Natural killer cell treated with Interleukin-12 subunit alpha and Interleukin-12 subunit beta and Interleukin-15 and Interleukin-18, amount 100 ng/mL, for 72 hours (primary cell): ENCODE results near the gene VSTM2L. TPM values are rescaled to one million over a fixed set of nuclear protein-coding genes. Genes with fewer than 3 reads are reported as not detected.
"Not testable (repeated sequence)": the region's sequence is repeated elsewhere in the genome, so short reads cannot be mapped to it uniquely, and the experiment has no call there.

Experiments used
- ATAC-seq, 2 donors: fragments of 150-1000 bp; cut with Tn5 transposase in 1 of 2; sonication (Bioruptor Pico), chemical (Tn5 transposase) in 1 of 2; 2 replicates each; pipeline ENCODE4 v1.10.0; 2021
- DNase-seq: peaks from one replicate; pipeline ENCODE4 v3.0.0; 2022; ENCODE audit warnings: low spot score
- H3K27ac Mint-ChIP-seq, 2 donors: 1 replicate in 1 of 2; 2 replicates in 1 of 2; pipeline ENCODE4 v1.8.0; 2022; ENCODE audit warnings: mixed read lengths in 2 of 2, mild to moderate bottlenecking in 1 of 2, moderate library complexity in 1 of 2
- H3K27me3 Mint-ChIP-seq, 2 donors: 1 replicate in 1 of 2; 2 replicates in 1 of 2; pipeline ENCODE4 v1.8.0; 2022; ENCODE audit warnings: mixed read lengths in 2 of 2
- H3K36me3 Mint-ChIP-seq: one replicate; pipeline ENCODE4 v1.8.0; 2022; ENCODE audit warnings: mixed read lengths
- H3K4me1 Mint-ChIP-seq, 2 donors: 1 replicate in 1 of 2; 2 replicates in 1 of 2; pipeline ENCODE4 v1.8.0; 2022; ENCODE audit warnings: low read depth in 2 of 2, mixed read lengths in 2 of 2, mild to moderate bottlenecking in 1 of 2
- H3K4me3 Mint-ChIP-seq: one replicate; pipeline ENCODE4 v1.8.0; 2022; ENCODE audit warnings: mixed read lengths
- H3K9me3 Mint-ChIP-seq: 2 replicates; pipeline ENCODE4 v1.8.0; 2022; ENCODE audit warnings: mixed read lengths
- total RNA-seq, 2 donors: library from RNA; stranded (reverse); gene quantifications; one replicate each; pipeline ENCODE4 v1.2.3, GENCODE V29; 2022

Gene VSTM2L
- total RNA-seq, 2 donors from 2014 or later, result 0.14 to 0.75 TPM

- Mint-ChIP-seq H3K27ac (no peak overlapping the region), H3K27me3 (peaks cover 7 to 8% of the 10 kb centered on the region in 2 donors), H3K4me1 (no peaks in the 10 kb centered on the region), H3K9me3 (no peaks in the 10 kb centered on the region), H3K4me3 (no peak overlapping the region), H3K36me3 (no peaks in the 10 kb centered on the region)
- ATAC-seq (no peak), DNase-seq (no peak)
These were observed 51.3 kb downstream of the VSTM2L start for GRCh38 chr20:37954190-37954589.

- no peak overlapping the region for H3K4me3 Mint-ChIP-seq
- peaks cover 7 to 8% of the 10 kb centered on the region in 2 donors for H3K27me3 Mint-ChIP-seq
- ATAC-seq, result no peak
- H3K36me3 Mint-ChIP-seq, result no peaks in the 10 kb centered on the region
- DNase-seq, result no peak
- H3K27ac Mint-ChIP-seq, result no peak overlapping the region
- no peaks in the 10 kb centered on the region for H3K9me3 Mint-ChIP-seq
- no peaks in the 10 kb centered on the region for H3K4me1 Mint-ChIP-seq
These were observed 51.7 kb downstream of the VSTM2L start for GRCh38 chr20:37954626-37955025.

- ATAC-seq (no peak), DNase-seq (no peak)
- Mint-ChIP-seq H3K9me3 (no peaks in the 10 kb centered on the region), H3K27me3 (peaks cover 8 to 9% of the 10 kb centered on the region in 2 donors), H3K27ac (no peak overlapping the region), H3K36me3 (no peaks in the 10 kb centered on the region), H3K4me3 (no peak overlapping the region), H3K4me1 (no peaks in the 10 kb centered on the region)
These were observed 52.6 kb downstream of the VSTM2L start for GRCh38 chr20:37955511-37955910.

- no peaks in the 10 kb centered on the region for H3K4me1 Mint-ChIP-seq
- no peaks in the 10 kb centered on the region for H3K36me3 Mint-ChIP-seq
- ATAC-seq, result no peak
- no peak for DNase-seq
- no peaks in the 10 kb centered on the region for H3K9me3 Mint-ChIP-seq
- H3K27me3 Mint-ChIP-seq, result peaks cover 8 to 9% of the 10 kb centered on the region in 2 donors
- no peak overlapping the region for H3K27ac Mint-ChIP-seq
- no peak overlapping the region for H3K4me3 Mint-ChIP-seq
These were observed 53.2 kb downstream of the VSTM2L start for GRCh38 chr20:37956107-37956585.

GRCh38 chr20:37958856-37959520 is 56.1 kb downstream of the VSTM2L start:
- H3K4me3 Mint-ChIP-seq, result no peak overlapping the region
- DNase-seq (no peak), ATAC-seq (no peak)
- no peaks in the 10 kb centered on the region for H3K36me3 Mint-ChIP-seq
- no peaks in the 10 kb centered on the region for H3K4me1 Mint-ChIP-seq
- no peak overlapping the region for H3K27ac Mint-ChIP-seq
- peaks cover 3% of the 10 kb centered on the region for H3K9me3 Mint-ChIP-seq
- peaks cover 8 to 12% of the 10 kb centered on the region in 2 donors for H3K27me3 Mint-ChIP-seq

GRCh38 chr20:37961066-37961465 is 58.1 kb downstream of the VSTM2L start:
- Mint-ChIP-seq H3K9me3 (peaks cover 5% of the 10 kb centered on the region), H3K4me1 (no peaks in the 10 kb centered on the region), H3K36me3 (peaks cover 1% of the 10 kb centered on the region), H3K27me3 (peaks cover 14 to 20% of the 10 kb centered on the region in 2 donors), H3K4me3 (no peak overlapping the region), H3K27ac (no peak overlapping the region)
- no peak for DNase-seq
- no peak for ATAC-seq

GRCh38 chr20:37963483-37963882 is 60.6 kb downstream of the VSTM2L start:
- H3K4me1 Mint-ChIP-seq, DNase-seq, H3K4me3 Mint-ChIP-seq, H3K27ac Mint-ChIP-seq, ATAC-seq: not testable (repeated sequence)
- Mint-ChIP-seq H3K27me3 (peaks cover 20 to 25% of the 10 kb centered on the region in 2 donors), H3K36me3 (peaks cover 24% of the 10 kb centered on the region), H3K9me3 (peaks cover 14% of the 10 kb centered on the region)

GRCh38 chr20:37968841-37969401 is 66.0 kb downstream of the VSTM2L start:
- no peak for ATAC-seq
- H3K9me3 Mint-ChIP-seq, result peaks cover 12% of the 10 kb centered on the region
- H3K4me1 Mint-ChIP-seq, result no peaks in the 10 kb centered on the region
- H3K27ac Mint-ChIP-seq, result no peak overlapping the region
- H3K36me3 Mint-ChIP-seq, result peaks cover 41% of the 10 kb centered on the region
- H3K27me3 Mint-ChIP-seq, result peaks cover 20 to 25% of the 10 kb centered on the region in 2 donors
- no peak overlapping the region for H3K4me3 Mint-ChIP-seq
- DNase-seq, result no peak

- no peak overlapping the region for H3K4me3 Mint-ChIP-seq
- DNase-seq, result no peak
- H3K9me3 Mint-ChIP-seq, result peaks cover 8% of the 10 kb centered on the region
- H3K27ac Mint-ChIP-seq, result no peak overlapping the region
- H3K36me3 Mint-ChIP-seq, result peaks cover 41% of the 10 kb centered on the region
- no peaks in the 10 kb centered on the region for H3K4me1 Mint-ChIP-seq
- H3K27me3 Mint-ChIP-seq, result peaks cover 14 to 16% of the 10 kb centered on the region in 2 donors
- no peak for ATAC-seq
These were observed 67.3 kb downstream of the VSTM2L start for GRCh38 chr20:37969949-37970855.

- Mint-ChIP-seq H3K36me3 (peaks cover 41% of the 10 kb centered on the region), H3K27me3 (peaks cover 14 to 15% of the 10 kb centered on the region in 2 donors), H3K4me1 (no peaks in the 10 kb centered on the region), H3K9me3 (peaks cover 8% of the 10 kb centered on the region), H3K4me3 (no peak overlapping the region), H3K27ac (no peak overlapping the region)
- ATAC-seq (peak; percentile 20 to 27), DNase-seq (no peak)
These were observed 67.9 kb downstream of the VSTM2L start for GRCh38 chr20:37970856-37971245.

- ATAC-seq (no peak), DNase-seq (no peak)
- Mint-ChIP-seq H3K36me3 (peaks cover 34% of the 10 kb centered on the region), H3K4me3 (no peak overlapping the region), H3K4me1 (no peaks in the 10 kb centered on the region), H3K27me3 (peaks cover 6 to 12% of the 10 kb centered on the region in 2 donors), H3K27ac (no peak overlapping the region), H3K9me3 (peaks cover 5% of the 10 kb centered on the region)
These were observed 68.7 kb downstream of the VSTM2L start for GRCh38 chr20:37971561-37972127.

- Mint-ChIP-seq H3K27me3 (peaks cover 0 to 7% of the 10 kb centered on the region in 2 donors), H3K4me1 (no peaks in the 10 kb centered on the region), H3K4me3 (no peak overlapping the region), H3K36me3 (peaks cover 28% of the 10 kb centered on the region), H3K9me3 (no peaks in the 10 kb centered on the region), H3K27ac (no peak overlapping the region)
- ATAC-seq (no peak), DNase-seq (no peak)
These were observed 69.5 kb downstream of the VSTM2L start for GRCh38 chr20:37972256-37973058.
